Stimulated activated CD4-positive, alpha-beta T cell treated with anti-CD3 and anti-CD28 coated beads, Interleukin-1b, Interleukin-23, amount 100 ng/mL, for 4 hours (primary cell): Measurements from ENCODE around the gene TLX3.
"Not testable (repeated sequence)": the region's sequence is repeated elsewhere in the genome, so short reads cannot be mapped to it uniquely, and the experiment has no call there.

Source experiments
- DNase-seq, 2 donors: peaks; one replicate each; pipeline ENCODE4 v3.0.0-alpha.2; 2020; ENCODE audit warnings: low read depth in 2 of 2

The TLX3 gene

DNA sequence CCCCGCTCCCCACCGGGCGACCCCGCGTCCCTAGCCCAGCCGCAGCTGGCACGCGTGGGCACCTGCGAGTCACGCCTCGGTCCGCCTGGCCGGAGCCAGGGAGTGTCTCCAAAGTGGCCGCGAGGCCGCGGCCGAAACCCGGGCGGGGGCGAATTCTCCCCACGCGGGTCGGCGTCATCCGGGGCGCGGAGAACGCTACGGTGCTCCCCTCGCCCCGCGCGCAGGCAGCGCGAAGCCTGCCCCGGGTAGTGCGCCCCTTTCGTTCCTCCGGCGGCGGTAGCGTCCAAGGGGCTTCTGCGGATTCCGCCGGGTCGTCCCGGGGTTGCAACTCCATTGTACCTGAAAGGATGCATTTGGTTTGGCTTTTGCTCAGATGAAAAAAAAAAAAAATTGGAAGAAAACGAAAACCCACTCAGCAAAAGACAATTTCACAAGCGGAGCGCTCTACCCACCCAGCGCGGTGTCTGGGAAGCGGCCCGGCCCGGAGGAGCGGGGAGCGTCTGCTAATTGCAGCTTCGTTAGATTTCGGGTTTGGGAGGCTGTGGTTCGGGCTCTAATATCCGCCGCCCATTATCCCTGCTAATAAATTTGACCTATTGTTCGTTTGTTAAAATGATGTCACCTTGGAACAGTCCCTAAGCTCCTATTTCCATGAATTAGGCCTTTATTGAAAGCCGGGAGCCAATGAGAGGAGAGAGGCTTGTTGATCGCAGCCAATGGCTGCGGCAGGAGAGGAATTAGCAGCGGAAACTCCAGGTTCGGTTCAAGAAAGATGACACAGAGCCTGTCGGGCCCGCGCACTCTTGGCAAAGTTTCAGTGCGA, at the start of gene TLX3:
TSS of gene TLX3 (plus strand) at position 796 of the 823 bp plus-strand sequence. CDS start 118 bp downstream, outside the sequence.
- no peak for DNase-seq

GRCh38 chr5:171261361-171261760, 47.7 kb upstream of the TLX3 start:
- no peak for DNase-seq

GRCh38 chr5:171261904-171262303, 47.1 kb upstream of the TLX3 start:
- no peak for DNase-seq

DNA sequence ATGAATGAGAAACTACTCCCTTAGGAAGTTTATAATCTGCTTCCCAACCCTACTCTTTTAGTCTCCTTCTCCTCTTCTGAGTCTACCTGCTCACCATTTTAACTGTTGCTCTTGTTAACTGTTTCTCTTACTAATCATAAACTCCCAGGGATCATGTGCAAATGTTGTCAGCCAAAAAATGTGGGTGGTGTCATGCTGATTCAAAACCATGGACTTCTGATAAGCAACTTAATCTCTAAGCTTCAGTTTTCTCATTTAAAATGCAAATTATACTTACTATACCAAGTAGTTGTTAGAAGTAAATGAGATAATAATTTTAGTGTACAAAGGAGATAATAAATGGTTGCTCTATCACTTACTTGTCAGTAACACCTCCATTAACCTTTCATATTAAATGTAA, 45.9 kb upstream of the TLX3 start:
- no peak for DNase-seq

DNA sequence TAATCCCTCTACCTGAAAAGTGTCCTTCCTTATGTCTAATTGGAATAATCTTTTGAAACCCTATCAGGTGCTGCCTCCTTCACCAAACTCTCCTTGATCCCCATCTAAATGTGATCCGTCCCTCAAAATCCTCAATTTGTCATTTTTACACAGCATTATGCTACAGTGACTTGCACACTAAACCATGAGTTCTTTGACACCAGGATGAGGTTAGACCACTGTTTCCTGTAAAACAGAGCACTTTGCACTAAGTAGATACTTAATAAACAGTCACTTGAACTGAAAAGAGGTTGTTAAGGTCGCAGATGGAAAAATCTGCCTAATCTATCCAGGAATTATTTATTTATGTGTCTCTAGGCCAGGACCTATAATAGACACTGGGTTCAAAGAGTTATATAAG, 44.2 kb upstream of the TLX3 start:
- DNase-seq: no peak

GRCh38 chr5:171268700-171269620, 40.1 kb upstream of the TLX3 start:
- DNase-seq: no peak

GRCh38 chr5:171269717-171270116, 39.3 kb upstream of the TLX3 start:
- DNase-seq: no peak

DNA sequence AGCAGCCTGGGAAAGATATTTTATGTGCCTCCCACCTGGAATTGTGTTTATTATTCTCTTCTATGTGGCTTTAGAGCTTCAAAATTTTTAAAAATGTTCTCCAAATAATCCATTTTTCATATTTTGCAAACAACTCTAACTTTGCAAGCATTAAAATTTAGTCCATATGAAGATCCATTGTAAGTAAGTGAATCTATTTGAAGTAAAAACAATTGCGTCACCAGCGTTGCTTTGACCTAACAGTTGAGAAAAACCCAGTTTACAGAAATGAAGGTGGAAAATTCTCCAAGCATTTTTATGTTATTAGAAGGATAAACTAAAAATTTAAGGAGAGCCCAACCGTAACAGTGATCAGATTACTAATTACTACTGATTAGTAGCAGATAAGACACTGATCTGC, 38.9 kb upstream of the TLX3 start:
- no peak for DNase-seq

DNA sequence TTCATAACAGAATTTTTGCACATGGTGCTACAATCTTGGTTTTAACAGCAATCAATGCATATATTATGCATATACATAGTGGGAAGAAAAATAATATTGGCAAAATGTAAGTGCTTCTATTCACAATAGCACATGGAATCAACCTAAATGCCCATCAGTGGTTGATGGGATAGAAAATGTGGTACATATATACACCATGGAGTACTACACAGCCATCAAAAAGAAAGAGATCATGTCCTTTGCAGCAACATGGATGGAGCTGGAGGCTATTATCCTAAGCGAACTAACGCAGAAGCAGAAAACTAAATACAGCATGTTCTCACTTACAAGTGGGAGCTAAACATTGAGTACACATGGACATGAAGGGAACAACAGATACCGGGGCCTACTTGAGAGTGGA, 37.2 kb upstream of the TLX3 start:
- no peak for DNase-seq

- no peak for DNase-seq
Measured at GRCh38 chr5:171272996-171273970, 35.8 kb upstream of the TLX3 start.

GRCh38 chr5:171275841-171276544, 33.1 kb upstream of the TLX3 start:
- no peak for DNase-seq

DNA sequence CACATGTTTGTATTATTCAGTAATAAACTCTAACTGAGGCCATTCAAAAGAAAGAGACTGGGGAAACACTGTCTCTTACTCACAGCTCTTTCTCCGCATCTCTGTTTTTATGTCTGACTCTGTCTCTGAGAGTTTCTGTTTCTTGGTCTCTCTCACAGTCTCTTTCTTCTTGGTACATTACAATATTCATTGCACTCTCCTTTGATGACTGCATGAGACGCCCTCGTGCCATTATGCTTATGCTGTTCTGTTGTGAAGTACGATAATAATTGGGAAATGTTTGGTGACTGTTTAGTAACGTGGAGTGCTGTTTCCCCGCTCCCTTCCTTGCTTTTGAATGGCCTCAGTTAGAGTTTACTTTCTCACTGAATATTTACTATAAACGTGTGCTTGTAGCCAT, 25.3 kb upstream of the TLX3 start:
- DNase-seq: no peak

DNA sequence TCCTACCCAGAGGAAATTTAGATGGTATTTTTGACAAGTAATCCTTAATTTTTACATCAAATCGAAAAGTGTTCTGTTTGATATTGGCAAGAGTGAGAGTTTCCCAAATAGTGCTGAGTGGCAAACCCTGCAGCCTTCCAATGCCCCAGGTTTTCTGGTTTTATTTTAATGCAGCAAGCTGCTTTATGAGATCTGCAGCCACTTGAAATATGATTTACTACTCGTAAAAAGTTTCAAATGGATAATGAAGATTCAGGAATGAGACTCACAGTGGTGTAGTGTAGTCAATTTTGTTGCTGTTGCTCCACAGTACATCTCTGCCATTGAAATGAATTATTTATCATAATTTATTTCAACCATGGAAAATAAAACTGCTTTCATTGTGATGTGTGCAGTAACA, 23.6 kb upstream of the TLX3 start:
- DNase-seq: no peak

GRCh38 chr5:171288066-171288465, 21.0 kb upstream of the TLX3 start:
- no peak for DNase-seq

GRCh38 chr5:171291371-171291770, 17.7 kb upstream of the TLX3 start:
- DNase-seq: no peak

DNA sequence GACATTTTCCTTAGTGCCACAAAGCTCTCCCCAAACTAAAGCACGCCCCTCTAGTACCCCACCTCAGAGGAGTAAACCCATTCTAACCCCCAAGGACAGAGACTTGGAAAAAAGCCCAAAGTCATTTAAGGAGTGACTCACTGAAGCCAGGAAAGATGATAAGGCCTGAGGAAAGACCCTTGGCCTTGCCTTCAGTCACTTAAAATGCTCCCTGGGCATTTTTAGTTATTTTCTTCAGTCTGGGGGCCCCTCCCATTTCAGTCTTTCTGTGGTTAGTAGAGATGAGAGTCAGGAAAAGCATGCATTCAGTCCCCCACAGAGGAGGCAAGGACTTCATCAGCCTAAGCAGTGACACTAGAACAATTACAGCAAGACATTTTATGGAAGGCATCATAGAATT, 13.7 kb upstream of the TLX3 start:
- no peak for DNase-seq

DNA sequence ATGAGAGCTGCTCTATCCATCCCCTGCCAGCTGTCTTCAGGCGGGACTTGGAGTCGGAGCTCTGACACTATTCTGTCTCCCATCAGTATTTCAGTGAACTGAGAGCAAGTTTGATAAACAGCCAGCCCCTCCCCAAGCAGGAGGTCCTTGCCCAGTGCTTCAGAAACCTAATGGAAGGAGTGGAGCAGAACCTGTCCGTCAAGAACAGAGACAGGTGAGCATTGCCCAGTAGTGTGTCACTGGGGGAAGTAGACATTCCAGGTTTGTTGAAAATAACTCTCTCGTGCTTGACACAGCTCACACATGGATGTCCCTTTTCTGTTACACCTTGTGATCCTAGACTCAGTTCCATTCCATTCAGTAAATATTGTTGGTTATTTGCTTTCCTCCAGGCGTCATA, 13.2 kb upstream of the TLX3 start:
- no peak for DNase-seq

DNA sequence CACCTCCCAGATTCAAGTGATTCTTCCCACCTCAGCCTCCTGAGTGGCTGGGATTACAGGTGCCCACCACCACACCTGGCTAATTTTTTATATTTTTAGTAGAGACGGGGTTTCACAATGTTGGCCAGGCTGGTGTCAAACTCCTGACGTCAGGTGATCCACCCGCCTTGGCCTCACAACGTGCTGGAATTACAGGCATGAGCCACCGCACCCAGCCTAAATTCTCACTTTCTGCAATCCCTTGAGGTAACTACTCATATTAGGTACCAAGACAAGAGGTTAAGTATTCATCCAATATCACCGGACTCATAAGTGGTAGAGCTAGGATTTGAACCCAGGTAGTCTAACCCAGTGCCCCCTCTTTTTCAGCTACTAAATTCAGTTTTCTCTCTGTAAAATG, 11.1 kb upstream of the TLX3 start:
- DNase-seq: not testable (repeated sequence)

DNA sequence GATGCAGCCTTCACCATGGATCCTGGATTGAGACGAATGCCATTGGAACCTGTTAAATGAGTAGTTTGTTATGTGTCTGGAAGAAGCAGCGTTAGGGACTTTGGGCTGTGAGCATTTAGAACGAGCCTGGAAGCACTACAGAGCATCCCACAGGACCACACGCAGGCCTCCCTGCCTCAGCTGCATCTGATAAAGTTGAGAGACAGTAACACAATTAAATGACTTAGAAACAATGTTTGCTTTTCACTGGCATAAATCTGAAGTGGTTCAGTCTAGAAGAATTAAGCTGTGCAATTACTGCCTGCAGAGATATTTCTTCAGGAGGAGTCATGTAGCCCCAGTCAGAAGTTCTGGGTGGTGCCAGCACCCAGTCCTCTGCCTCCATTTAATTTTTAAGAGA, 9.8 kb upstream of the TLX3 start:
- DNase-seq: no peak

DNA sequence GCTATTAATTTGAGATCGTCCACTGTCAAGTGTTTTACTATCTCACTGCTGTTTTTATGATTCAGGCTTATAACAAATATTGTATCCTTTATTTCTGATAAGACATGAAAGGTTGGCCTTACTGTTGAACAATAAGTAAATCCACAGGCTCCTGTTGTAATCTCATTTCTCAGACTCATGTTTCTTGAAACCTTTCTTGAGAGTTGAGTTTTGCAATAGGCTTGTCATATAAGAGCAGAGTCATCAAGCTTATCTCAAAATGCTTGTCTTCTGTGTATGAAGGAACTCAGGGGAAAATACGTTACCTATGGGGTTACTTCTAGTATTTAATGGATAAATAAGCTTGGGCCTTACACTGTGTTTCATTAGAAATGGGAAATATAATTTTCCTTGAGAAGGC, 9.2 kb upstream of the TLX3 start:
- no peak for DNase-seq

DNA sequence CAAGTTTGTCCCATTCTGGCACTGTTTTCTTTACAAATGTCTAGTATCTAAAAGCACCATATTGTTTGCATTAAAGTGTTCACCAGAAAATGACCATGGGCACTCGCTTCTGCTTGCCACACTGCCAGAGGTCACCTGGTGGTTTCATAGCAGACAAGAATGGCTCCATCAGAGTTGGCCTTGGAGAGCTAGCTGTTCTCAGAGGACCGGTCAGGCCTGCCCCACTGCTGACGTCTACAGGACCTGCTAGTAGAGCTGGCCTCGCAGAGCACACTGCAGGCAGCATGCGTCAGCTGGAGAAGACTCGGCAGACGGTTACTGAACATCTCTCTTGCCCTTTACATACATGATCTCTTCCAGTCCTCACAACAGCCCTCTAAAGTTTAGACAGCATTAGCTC, 8.7 kb upstream of the TLX3 start:
- no peak for DNase-seq
